ENCODE measurements around the gene TP63.

DNA sequence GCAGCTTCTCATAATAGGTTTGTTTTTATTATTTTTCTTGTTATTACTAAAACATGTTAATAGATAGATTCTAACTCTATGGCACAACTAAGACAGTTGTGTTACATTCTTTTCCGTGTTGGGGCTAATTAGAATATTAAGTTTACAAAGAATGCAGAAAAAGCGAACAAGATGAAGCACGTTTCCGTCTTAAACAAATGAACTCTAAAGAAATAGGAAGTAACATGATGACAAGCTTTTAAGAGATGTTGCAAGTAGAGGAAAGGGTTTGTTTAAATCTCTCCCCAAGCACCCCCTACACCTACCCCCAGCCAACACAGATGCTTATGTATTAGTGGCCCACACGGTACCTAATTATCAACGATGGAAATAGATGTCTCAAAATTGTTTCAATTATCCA, 207.1 kb downstream of the TP63 start:
- TF ChIP-seq, protein P1, sequence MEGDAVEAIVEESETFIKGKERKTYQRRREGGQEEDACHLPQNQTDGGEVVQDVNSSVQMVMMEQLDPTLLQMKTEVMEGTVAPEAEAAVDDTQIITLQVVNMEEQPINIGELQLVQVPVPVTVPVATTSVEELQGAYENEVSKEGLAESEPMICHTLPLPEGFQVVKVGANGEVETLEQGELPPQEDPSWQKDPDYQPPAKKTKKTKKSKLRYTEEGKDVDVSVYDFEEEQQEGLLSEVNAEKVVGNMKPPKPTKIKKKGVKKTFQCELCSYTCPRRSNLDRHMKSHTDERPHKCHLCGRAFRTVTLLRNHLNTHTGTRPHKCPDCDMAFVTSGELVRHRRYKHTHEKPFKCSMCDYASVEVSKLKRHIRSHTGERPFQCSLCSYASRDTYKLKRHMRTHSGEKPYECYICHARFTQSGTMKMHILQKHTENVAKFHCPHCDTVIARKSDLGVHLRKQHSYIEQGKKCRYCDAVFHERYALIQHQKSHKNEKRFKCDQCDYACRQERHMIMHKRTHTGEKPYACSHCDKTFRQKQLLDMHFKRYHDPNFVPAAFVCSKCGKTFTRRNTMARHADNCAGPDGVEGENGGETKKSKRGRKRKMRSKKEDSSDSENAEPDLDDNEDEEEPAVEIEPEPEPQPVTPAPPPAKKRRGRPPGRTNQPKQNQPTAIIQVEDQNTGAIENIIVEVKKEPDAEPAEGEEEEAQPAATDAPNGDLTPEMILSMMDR (conservative IDR thresholded peaks at IDR 0.05): no peak
- TF ChIP-seq EZH2 (IDR thresholded peaks at IDR 0.05; ENCODE audit: low read depth): no peak

Data from PC-9 (cell line).